Activated CD4-positive, alpha-beta T cell treated with anti-CD3 and anti-CD28 coated beads, Interleukin-2, amount 10 ng/mL, durations not matched to agents 24 days and 14 days (primary cell): Measurements from ENCODE around the gene DAPL1. TPM values are rescaled to one million over a fixed set of nuclear protein-coding genes. Genes with fewer than 3 reads are reported as not detected.

Experiments used
- DNase-seq: peaks from one replicate; pipeline ENCODE4 v3.0.0; 2022
- H3K27ac Mint-ChIP-seq: one replicate; pipeline ENCODE4 v1.8.0; 2022; ENCODE audit warnings: mild to moderate bottlenecking, mixed read lengths
- H3K27me3 Mint-ChIP-seq: one replicate; pipeline ENCODE4 v1.8.0; 2022; ENCODE audit warnings: mixed read lengths
- H3K36me3 Mint-ChIP-seq: one replicate; pipeline ENCODE4 v1.8.0; 2022; ENCODE audit warnings: low read depth, mild to moderate bottlenecking, mixed read lengths
- H3K4me1 Mint-ChIP-seq: one replicate; pipeline ENCODE4 v1.8.0; 2021; ENCODE audit warnings: mixed read lengths
- H3K4me3 Mint-ChIP-seq: one replicate; pipeline ENCODE4 v1.8.0; 2022; ENCODE audit warnings: mild to moderate bottlenecking, moderate library complexity, mixed read lengths
- H3K9me3 Mint-ChIP-seq: one replicate; pipeline ENCODE4 v1.8.0; 2021; ENCODE audit warnings: mixed read lengths
- intact Hi-C: fragments of 100-400 bp; cut with micrococcal nuclease; formaldehyde crosslinking; loops from one replicate; pipeline ENCODE4 v1.15.1; 2023
- total RNA-seq: library from RNA; stranded (reverse); gene quantifications from 2 replicates; pipeline ENCODE4 v1.2.3, GENCODE V29; 2022

DAPL1 gene
- total RNA-seq, 1 donor from 2014 or later: not detected

DNA sequence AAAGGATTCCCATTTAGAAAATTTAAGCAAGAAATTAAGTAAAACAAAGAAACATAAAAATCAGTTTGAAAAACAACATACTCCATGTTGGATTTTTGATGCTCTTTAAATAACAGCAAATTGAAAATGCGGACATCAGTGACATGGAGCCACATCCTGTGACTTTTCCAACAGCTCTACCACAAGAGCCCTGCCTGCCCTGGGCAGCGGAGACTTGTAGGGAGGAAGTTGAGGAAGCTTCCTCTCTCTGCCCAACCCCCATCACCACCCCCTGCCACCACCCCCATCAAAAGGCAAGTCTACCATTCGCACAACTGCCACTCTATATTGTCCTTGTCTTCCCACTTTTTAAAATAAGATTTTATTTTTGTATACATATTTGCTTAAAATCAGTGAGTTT lies 32.8 kb upstream of the DAPL1 start:
- DNase-seq: no peak
- intact Hi-C loops: no loop called here
- no peak overlapping the region for H3K4me3 Mint-ChIP-seq
- no peak overlapping the region for H3K27ac Mint-ChIP-seq
- no peaks in the 10 kb centered on the region for H3K4me1 Mint-ChIP-seq
- H3K36me3 Mint-ChIP-seq: no peaks in the 10 kb centered on the region
- peaks cover 4% of the 10 kb centered on the region for H3K27me3 Mint-ChIP-seq
- H3K9me3 Mint-ChIP-seq: no peaks in the 10 kb centered on the region

DNA sequence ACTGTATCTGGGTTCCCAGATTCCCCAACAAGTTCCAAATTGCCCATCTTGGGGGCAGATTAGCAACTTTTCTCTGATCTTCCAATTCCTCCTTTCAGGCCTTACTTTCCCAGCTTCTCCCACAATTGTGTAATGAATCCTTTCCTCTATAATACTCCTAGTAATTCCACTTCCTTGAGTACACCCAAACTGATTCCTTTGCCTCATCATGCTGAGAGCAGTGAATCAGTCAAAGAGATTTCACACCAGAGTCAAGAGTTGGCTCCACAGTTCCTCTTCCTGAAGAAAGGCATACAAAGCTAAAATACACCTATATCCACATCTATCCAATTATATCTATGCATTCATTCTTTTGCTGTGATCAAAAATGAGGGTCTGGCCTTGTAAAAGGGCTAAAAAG lies 28.6 kb upstream of the DAPL1 start:
- Mint-ChIP-seq H3K36me3 (no peaks in the 10 kb centered on the region), H3K4me1 (no peaks in the 10 kb centered on the region), H3K27ac (no peak overlapping the region), H3K4me3 (no peak overlapping the region), H3K9me3 (no peaks in the 10 kb centered on the region), H3K27me3 (peaks cover 8% of the 10 kb centered on the region)
- intact Hi-C loops: no loop called here
- no peak for DNase-seq

DNA sequence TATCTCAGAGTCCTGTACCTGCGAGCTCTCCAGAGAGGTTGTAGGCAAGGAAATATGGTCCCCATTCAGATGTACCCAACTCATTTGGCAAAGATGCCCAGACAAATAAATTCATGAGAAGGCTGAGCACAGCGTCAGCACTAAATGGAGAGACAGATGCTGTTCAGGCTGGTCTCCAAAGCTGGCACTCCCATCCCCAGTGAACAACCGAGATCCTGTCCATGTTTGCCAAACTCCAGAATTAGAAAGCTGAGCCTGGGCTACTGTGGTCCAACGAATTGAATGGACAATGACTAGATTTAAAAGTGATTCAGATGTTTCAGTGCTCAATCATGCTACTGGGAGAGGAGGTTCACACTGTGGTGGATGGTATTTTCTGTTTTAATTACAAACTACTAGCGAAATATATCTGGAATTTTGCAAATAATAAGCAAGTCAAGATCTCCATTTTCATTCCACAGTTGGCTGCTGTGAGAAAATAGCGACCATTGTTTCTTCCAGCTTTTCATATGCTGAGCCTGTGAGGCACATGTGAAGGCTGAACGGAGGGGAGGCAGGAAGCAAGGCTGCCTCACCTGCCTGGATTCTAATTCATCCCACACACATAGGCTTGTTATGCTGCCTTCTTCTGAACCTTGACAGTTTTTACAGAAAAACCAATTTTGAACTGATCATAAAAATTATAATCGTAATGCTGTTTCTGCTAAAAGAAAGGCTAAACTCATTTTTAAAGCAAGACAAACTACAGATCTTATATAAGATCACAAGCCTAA lies 22.6 kb upstream of the DAPL1 start:
- no peaks in the 10 kb centered on the region for H3K36me3 Mint-ChIP-seq
- intact Hi-C loops: no loop called here
- H3K27me3 Mint-ChIP-seq: peaks cover 4% of the 10 kb centered on the region
- H3K9me3 Mint-ChIP-seq: no peaks in the 10 kb centered on the region
- DNase-seq: no peak
- H3K4me1 Mint-ChIP-seq: no peaks in the 10 kb centered on the region
- H3K27ac Mint-ChIP-seq: no peak overlapping the region
- no peak overlapping the region for H3K4me3 Mint-ChIP-seq

DNA sequence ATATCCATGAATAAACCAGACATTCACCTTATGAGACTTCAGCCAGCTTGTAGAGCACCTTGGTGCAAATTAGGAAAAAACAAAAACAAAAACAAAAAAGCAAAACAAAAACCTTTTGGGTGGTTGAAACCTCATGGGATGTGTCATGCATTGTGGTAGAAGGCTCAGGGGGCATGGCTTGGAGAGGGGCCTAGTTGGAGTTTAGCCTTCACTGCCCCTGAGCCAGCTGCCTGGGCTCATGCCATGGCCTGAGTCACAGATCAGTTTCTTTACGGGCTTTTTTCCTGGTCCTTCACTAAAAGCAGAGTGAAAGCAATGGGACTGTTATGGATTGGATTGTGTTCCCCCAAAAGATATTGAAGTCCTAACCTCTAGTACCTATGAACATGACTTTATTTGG lies 22.0 kb upstream of the DAPL1 start:
- Mint-ChIP-seq H3K4me1 (no peaks in the 10 kb centered on the region), H3K4me3 (no peak overlapping the region), H3K36me3 (no peaks in the 10 kb centered on the region), H3K27me3 (peaks cover 4% of the 10 kb centered on the region), H3K27ac (no peak overlapping the region), H3K9me3 (no peaks in the 10 kb centered on the region)
- DNase-seq: no peak
- intact Hi-C loops: no loop called here

DNA sequence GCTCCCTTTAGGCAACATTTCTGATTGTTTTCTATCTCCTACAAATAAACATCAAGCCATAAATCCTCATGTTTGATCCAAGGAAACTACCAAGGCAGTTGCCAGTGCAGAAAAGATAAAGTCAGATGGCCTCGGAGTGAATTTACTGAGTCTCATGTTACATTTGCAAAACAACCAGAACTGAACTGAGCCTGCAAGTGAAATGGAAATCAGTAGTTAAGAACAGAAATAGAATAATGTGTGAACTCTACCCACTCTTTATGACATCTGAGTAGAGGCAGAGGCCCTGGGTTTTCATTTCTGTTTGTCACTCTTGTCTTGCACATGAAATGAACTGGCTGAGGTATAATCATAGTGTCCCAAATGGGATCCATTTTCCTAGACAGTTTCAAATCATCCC lies 20.4 kb upstream of the DAPL1 start:
- intact Hi-C loops: no loop called here
- Mint-ChIP-seq H3K4me1 (no peaks in the 10 kb centered on the region), H3K4me3 (no peak overlapping the region), H3K9me3 (no peaks in the 10 kb centered on the region), H3K36me3 (no peaks in the 10 kb centered on the region), H3K27ac (no peak overlapping the region), H3K27me3 (peaks cover 5% of the 10 kb centered on the region)
- no peak for DNase-seq

DNA sequence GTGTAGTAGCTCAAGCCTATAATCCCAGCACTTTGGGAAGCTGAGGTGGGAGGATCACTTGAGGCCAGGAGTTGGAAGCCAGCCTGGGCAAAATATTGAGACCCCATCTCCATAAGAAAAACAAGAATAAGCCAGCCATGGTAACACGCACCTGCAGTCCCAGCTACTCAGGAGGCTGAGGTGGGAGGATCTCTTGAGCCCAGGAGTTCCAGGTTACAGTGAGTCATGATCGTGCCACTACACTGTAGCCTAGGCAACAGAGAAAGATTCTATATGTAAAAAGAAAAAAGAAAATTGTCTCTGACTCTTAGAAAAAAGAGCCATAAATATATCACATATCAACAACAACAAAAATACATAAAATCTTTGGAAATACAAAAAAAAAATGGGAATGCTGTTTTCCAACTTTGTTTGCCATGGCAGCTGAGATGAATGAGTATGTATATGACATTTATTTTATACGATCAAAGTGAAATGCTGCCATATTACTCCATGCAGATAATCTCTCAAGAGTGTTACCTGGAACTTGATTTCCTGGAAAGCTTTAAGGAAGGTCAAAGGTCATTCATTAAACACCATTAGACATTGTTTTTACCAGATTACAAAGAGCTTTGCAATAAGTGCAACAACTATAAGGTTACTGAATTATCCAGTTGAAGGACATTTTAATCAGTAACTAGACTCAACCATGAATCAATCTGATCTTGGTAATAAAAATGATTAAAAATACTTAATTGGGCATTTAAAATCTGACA lies 19.7 kb upstream of the DAPL1 start:
- intact Hi-C loops: no loop called here
- Mint-ChIP-seq H3K9me3 (no peaks in the 10 kb centered on the region), H3K4me1 (no peaks in the 10 kb centered on the region), H3K27ac (no peak overlapping the region), H3K36me3 (no peaks in the 10 kb centered on the region), H3K4me3 (no peak overlapping the region), H3K27me3 (peaks cover 3% of the 10 kb centered on the region)
- no peak for DNase-seq

DNA sequence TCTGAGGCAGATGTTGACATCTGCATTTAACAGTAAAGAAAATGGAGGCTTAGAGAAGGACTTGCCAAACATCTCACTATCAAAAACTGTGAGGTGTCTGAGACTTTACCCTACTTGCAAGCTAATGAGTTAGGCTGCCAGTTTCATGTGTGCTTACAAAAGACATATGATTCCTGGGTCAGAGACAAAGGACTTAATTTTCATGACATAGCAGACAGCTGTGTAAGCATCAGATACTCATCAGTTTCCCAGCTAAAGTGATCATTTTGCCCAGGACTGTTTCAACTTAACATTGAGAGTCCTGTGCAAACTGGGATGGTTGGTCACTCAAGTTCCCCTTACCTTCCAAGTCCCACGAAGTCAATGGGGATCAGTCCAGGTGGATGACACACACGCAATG lies 18.9 kb upstream of the DAPL1 start:
- Mint-ChIP-seq H3K4me3 (no peak overlapping the region), H3K4me1 (no peaks in the 10 kb centered on the region)
- intact Hi-C loops: no loop called here

DNA sequence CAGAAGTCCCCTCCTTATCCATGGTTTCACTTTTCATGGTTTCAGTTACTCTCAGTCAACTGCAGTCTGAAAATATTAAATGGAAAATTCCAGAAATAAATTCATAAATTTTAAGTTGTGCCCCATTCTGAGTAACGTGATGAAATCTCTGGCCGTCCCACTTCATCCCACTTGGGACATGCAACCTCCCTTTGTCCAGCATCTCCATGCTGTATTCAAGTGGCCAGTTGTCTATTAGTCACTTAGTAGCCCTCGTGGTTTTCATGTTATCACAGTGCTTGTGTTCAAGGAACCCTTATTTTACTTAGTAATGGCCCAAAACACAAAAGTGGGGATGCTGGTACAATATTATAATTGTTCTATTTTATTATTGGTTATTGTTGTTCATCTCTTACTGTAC lies 18.0 kb upstream of the DAPL1 start:
- no peaks in the 10 kb centered on the region for H3K4me1 Mint-ChIP-seq
- no peaks in the 10 kb centered on the region for H3K9me3 Mint-ChIP-seq
- H3K27me3 Mint-ChIP-seq: peaks cover 5% of the 10 kb centered on the region
- H3K36me3 Mint-ChIP-seq: no peaks in the 10 kb centered on the region
- no peak overlapping the region for H3K4me3 Mint-ChIP-seq
- no peak for DNase-seq
- intact Hi-C loops: no loop called here
- H3K27ac Mint-ChIP-seq: no peak overlapping the region

More for the DNA sequence above, 18.9 kb upstream of the DAPL1 start:
- no peaks in the 10 kb centered on the region for H3K36me3 Mint-ChIP-seq
- H3K27me3 Mint-ChIP-seq: peaks cover 5% of the 10 kb centered on the region
- no peak for DNase-seq
- no peak overlapping the region for H3K27ac Mint-ChIP-seq
- no peaks in the 10 kb centered on the region for H3K9me3 Mint-ChIP-seq

DNA sequence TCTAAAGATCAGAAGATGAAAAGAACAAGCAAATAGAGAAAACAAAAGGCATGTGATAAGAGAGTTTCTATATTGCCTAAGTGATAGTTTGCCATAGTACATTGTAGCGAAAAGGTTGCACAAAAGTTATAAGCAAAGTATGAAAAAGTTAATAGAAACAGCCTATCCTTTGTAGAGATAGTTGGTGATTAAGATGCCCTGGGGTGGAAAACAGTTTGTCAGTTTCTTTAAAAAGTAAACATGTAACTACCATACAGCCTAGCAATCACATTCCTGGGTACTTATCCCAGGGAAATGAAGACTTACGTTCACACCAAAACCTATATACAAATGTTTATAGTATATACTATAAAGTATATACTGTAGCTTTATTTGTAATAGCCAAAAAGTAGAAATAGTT lies 16.9 kb upstream of the DAPL1 start:
- no peak overlapping the region for H3K4me3 Mint-ChIP-seq
- no peak overlapping the region for H3K27ac Mint-ChIP-seq
- H3K27me3 Mint-ChIP-seq: peaks cover 5% of the 10 kb centered on the region
- intact Hi-C loops: no loop called here
- no peaks in the 10 kb centered on the region for H3K4me1 Mint-ChIP-seq
- no peak for DNase-seq
- H3K9me3 Mint-ChIP-seq: no peaks in the 10 kb centered on the region
- no peaks in the 10 kb centered on the region for H3K36me3 Mint-ChIP-seq

DNA sequence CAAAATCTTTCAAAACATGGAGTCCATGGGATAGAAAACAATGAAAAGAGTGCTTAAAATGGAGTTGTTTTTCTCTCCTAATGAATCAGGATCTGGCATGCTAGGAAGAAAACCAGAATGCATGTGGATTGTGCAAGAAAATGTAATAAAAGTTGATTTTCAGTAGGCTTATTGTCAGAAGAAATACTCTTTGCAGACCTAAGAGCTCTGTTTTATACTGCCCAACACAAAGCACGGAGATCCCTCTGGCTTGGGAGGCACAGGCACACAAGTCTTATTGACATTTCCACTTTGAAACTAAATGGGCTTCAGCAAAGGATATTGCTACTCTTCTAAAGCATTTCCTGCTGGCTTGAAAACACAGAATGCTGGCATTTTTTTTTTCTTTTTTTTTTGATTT lies 15.5 kb upstream of the DAPL1 start:
- H3K4me3 Mint-ChIP-seq: no peak overlapping the region
- no peak for DNase-seq
- intact Hi-C loops: no loop called here
- peaks cover 5% of the 10 kb centered on the region for H3K27me3 Mint-ChIP-seq
- H3K9me3 Mint-ChIP-seq: no peaks in the 10 kb centered on the region
- H3K4me1 Mint-ChIP-seq: no peaks in the 10 kb centered on the region
- no peak overlapping the region for H3K27ac Mint-ChIP-seq
- no peaks in the 10 kb centered on the region for H3K36me3 Mint-ChIP-seq

DNA sequence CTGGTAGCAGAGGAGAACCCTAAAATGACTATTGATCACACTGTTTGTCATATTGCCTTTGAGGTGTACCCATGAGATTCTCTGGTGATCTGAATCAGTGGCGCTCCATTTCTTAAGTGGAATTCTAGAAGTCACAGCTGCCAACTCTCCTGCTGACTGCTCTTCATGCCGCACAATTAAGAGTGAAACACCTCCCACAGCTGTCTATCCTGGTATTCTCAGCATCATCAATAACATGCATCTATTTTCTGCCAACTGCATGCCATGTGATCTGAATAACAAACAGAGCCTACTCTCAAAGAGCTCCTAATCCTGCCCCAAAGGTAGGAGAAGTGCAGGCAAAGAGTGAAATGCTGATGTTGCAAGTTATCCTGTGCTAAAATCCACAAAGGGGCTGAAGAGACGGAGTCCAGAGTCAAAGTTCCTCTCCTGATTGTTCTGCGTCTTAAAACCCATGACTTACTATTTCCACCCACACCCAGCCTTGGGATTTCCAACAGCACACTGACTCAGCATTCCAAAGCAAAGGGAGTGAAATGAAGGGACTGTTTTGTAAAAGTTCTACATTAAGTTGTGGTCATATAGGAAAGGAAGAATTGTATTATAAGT lies 13.7 kb upstream of the DAPL1 start:
- H3K27me3 Mint-ChIP-seq: peaks cover 5% of the 10 kb centered on the region
- intact Hi-C loops: no loop called here
- H3K4me3 Mint-ChIP-seq: no peak overlapping the region

DNA sequence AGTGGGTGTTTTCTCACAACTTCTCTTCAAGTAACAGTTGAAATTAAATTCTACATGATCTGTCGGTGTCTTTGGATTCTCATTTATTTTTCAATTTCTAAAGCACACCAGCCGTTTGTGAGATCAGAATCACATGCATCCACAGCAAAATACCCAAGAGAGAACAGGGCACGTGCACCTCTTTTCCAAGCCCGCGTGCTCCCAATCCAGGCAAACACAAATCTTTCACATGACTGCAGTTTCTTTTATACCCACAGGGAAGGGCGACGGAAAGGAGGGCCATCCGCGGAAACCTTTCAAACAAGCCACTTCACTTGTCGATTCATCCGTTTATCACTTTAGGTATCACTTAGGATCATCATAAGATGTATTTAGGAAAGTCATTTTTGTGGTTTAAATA lies 13.0 kb upstream of the DAPL1 start:
- Mint-ChIP-seq H3K4me1 (no peaks in the 10 kb centered on the region), H3K9me3 (no peaks in the 10 kb centered on the region), H3K36me3 (no peaks in the 10 kb centered on the region), H3K4me3 (no peak overlapping the region), H3K27ac (no peak overlapping the region), H3K27me3 (peaks cover 5% of the 10 kb centered on the region)
- no peak for DNase-seq
- intact Hi-C loops: no loop called here

More for the DNA sequence above, 13.7 kb upstream of the DAPL1 start:
- Mint-ChIP-seq H3K4me1 (no peaks in the 10 kb centered on the region), H3K36me3 (no peaks in the 10 kb centered on the region), H3K9me3 (no peaks in the 10 kb centered on the region), H3K27ac (no peak overlapping the region)
- no peak for DNase-seq

DNA sequence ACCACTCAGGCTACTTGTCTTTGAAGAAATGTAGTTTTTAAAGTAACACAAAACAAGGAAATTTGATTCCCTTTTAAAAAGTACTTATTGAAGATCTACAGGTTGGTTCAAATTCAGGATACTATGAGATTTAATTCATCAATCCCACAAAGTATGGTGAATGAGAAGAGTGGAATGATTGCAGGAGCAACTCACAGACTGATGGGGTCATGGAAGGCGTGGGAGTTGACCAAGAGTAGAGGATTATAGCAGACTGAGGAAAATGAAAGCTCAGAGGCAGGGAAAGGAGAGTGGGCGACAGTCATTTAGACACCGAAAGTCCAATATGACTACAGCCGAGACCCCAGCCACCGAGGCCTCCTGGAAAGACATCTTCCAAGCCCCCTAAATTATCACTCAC lies 12.5 kb upstream of the DAPL1 start:
- no peaks in the 10 kb centered on the region for H3K4me1 Mint-ChIP-seq
- no peaks in the 10 kb centered on the region for H3K36me3 Mint-ChIP-seq
- DNase-seq: no peak
- peaks cover 5% of the 10 kb centered on the region for H3K27me3 Mint-ChIP-seq
- no peaks in the 10 kb centered on the region for H3K9me3 Mint-ChIP-seq
- H3K4me3 Mint-ChIP-seq: no peak overlapping the region
- H3K27ac Mint-ChIP-seq: no peak overlapping the region
- intact Hi-C loops: no loop called here

DNA sequence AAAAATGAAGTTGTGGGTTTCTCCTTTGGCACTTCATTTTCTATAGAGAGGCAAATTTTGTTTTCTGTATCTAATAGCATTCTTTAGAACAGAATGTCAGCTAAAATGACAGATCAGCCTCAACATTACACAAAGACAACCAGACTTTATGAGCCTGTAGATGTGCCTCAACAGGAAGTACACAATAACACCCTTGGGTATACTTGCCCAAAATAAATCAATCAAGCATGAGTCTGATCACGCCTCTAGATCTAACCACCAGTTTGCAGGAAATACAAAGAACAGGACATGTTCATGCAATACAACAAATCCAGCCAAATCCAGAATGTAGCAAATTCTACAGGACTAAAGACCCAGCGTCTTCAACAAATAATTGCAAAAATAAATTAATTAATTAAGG lies 11.2 kb upstream of the DAPL1 start:
- no peaks in the 10 kb centered on the region for H3K9me3 Mint-ChIP-seq
- H3K36me3 Mint-ChIP-seq: no peaks in the 10 kb centered on the region
- intact Hi-C loops: no loop called here
- no peak overlapping the region for H3K4me3 Mint-ChIP-seq
- H3K27ac Mint-ChIP-seq: no peak overlapping the region
- DNase-seq: no peak
- H3K4me1 Mint-ChIP-seq: no peaks in the 10 kb centered on the region
- peaks cover 2% of the 10 kb centered on the region for H3K27me3 Mint-ChIP-seq
